Heart left ventricle (tissue), 16 donors: ENCODE measurements around the gene FAM53B. TPM values are rescaled to one million over a fixed set of nuclear protein-coding genes. Genes with fewer than 3 reads are reported as not detected.
A peak's percentile ranks its signal among the peaks of the same experiment; 100 is the strongest.

ENCODE experiments used
- ATAC-seq, 4 donors: fragments of 200-7000 bp; cut with Tn5 transposase; one replicate each; pipeline ENCODE4 v1.9.1; 2020 to 2022; ENCODE audit warnings: moderate library complexity in 4 of 4, mild to moderate bottlenecking in 3 of 4, moderate number of reproducible peaks in 1 of 4
- DNase-seq, 5 donors: peaks; one replicate each; pipeline ENCODE4 v3.0.0-alpha.2; 2020
- H3K27ac ChIP-seq, 12 donors: fragments of 200-600 bp; sonication (generic) in 4 of 12; one replicate each; pipeline versions ENCODE4 v1.5.0 to v1.8.0; 2016 to 2022; ENCODE audit warnings: mild to moderate bottlenecking in 2 of 12
- H3K27me3 ChIP-seq, 9 donors: fragments of 200-600 bp; sonication (generic) in 2 of 9; one replicate each; pipeline versions ENCODE4 v1.5.1 to v1.8.0; 2016 to 2022; ENCODE audit warnings: mild to moderate bottlenecking in 3 of 9
- H3K36me3 ChIP-seq, 9 donors: fragments of 200-600 bp; sonication (generic) in 2 of 9; one replicate each; pipeline versions ENCODE4 v1.5.0 to v1.8.0; 2018 to 2022; ENCODE audit warnings: mild to moderate bottlenecking in 2 of 9
- H3K4me1 ChIP-seq, 12 donors: fragments of 200-600 bp; sonication (generic) in 4 of 12; one replicate each; pipeline versions ENCODE4 v1.5.0 to v1.8.0; 2016 to 2022; ENCODE audit warnings: mild to moderate bottlenecking in 3 of 12
- H3K4me3 ChIP-seq, 12 donors: fragments of 200-600 bp; sonication (generic) in 4 of 12; one replicate each; pipeline versions ENCODE4 v1.5.0 to v1.8.0; 2017 to 2022; ENCODE audit warnings: mild to moderate bottlenecking in 9 of 12, moderate library complexity in 4 of 12
- H3K9me3 ChIP-seq, 12 donors: fragments of 200-600 bp; sonication (generic) in 4 of 12; one replicate each; pipeline versions ENCODE4 v1.5.0 to v1.8.0; 2016 to 2022; ENCODE audit warnings: mild to moderate bottlenecking in 1 of 12
- POLR2A ChIP-seq, 2 donors: fragments of 450-650 bp; IDR thresholded peaks; one replicate each; pipeline ENCODE4 v1.6.1; 2017; ENCODE audit warnings: antibody characterized with exemption in 2 of 2, mild to moderate bottlenecking in 2 of 2, moderate library complexity in 2 of 2
- WGBS, 4 donors: extraction: QIAGEN DNeasy Blood & Tissue Kit in 2 of 4; methylation state at CpG; one replicate each; pipeline versions ENCODE4 v1.1.5 to v1.1.7; 2013 to 2018; 5-methylcytosine and 5-hydroxymethylcytosine counted together
- intact Hi-C, 10 donors: fragments of 100-400 bp; cut with DNase I; formaldehyde crosslinking; loops; one replicate each; pipeline versions ENCODE4 v1.11.1 to v1.14.2; 2022
- polyA plus RNA-seq, 2 donors: library from polyadenylated mRNA; stranded (reverse); fragments of 200-250 nt; gene quantifications; one replicate each; pipeline ENCODE4 v1.2.3, GENCODE V29; 2013
- total RNA-seq, 9 donors: library from RNA; depleted of rRNA in 2 of 9; stranded (reverse); fragments of >200 nt in 2 of 9; fragmentation: NEBNext Ultra II Directional in 3 of 9; extraction: Animal tissue kit (Norgen Biotek cat#: 25700) in 3 of 9; gene quantifications; one replicate each; pipeline versions ENCODE4 v1.1.0 to v1.2.4, GENCODE V29; 2016 to 2023
- TF ChIP-seq, protein P1 (sequence below), 12 donors: fragments of 200-600 bp; sonication (generic) in 4 of 12; IDR thresholded peaks; one replicate each; pipeline versions ENCODE4 v1.5.0 to v1.8.0; 2018 to 2022; ENCODE audit warnings: antibody characterized with exemption in 12 of 12, mild to moderate bottlenecking in 5 of 12
- donor health status: ischemic (EF 13 %, LVEDD 7.1; RV severe dilation, severe dysfunction).
- donor health status: healthy with polysubstance abuse.
- donor health status: DM: no; HTN: yes; CAD: no.
- donor health status: DM: no; HTN: no; CAD: no.
- donor health status: ischemic (EF 25% LVEDD 6.9; RV normal size, moderate dysfunction).
- donor health status: ischemic (EF 25% LVEDD 5.7; RV mildly dilated, moderate dysfunction).
- donor health status: healthy.
- donor health status: DM: yes; HTN: yes; CAD: no.
- donor health status: ischemic (EF 35%, LVEDD 5.7; RV mildly dilated, moderate dysfunction).
- donor health status: nonischemic (EF 11% LVEDD 7.7; RV severe dilation, severe dysfunction).
- donor health status: DM: yes; HTN: yes; CAD: no.
- donor health status: PGD.
- donor health status: ischemic (EF 29% LVEDD 5.4; RV normal size, mild dysfunction).
- donor health status: nonischemic (EF 23%, LVEDD 6.1; RV moderate dilation, normal function).

The FAM53B gene
- total and polyA plus RNA-seq, 11 donors = 23.7 to 57.7 (median 35.5) TPM

DNA sequence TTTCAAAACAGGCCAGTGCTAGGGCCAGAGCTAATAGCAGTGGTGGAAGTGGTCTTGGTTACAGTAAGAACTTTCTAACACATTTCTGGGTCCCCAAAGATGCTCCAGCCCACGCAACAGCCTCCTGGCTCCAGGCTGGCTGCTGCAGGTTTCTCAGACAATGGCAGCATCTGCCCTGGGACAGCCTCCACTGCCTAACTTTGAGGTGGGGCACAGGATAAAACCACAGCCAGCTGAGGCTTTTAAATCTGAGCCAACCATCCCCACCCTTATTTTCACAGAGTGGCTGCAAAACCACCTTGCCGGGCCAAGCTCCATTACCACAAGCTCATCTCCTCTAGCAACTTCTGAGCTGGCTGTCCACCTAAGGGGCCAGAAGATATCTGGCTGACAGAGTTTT is 84.8 kb downstream of the FAM53B start:
- Histone ChIP-seq H3K27ac (peak overlapping the region in 5 of 12 donors; percentile 8 to 54 (median 27)), H3K36me3 (peaks cover 0 to 22% (median 2%) of the 10 kb centered on the region in 9 donors), H3K9me3 (no peaks in the 10 kb centered on the region), H3K4me3 (no peak overlapping the region), H3K27me3 (no peaks in the 10 kb centered on the region), H3K4me1 (peaks cover 0 to 78% (median 40%) of the 10 kb centered on the region in 12 donors)
- intact Hi-C loops = no loop called here
- TF ChIP-seq, protein P1, sequence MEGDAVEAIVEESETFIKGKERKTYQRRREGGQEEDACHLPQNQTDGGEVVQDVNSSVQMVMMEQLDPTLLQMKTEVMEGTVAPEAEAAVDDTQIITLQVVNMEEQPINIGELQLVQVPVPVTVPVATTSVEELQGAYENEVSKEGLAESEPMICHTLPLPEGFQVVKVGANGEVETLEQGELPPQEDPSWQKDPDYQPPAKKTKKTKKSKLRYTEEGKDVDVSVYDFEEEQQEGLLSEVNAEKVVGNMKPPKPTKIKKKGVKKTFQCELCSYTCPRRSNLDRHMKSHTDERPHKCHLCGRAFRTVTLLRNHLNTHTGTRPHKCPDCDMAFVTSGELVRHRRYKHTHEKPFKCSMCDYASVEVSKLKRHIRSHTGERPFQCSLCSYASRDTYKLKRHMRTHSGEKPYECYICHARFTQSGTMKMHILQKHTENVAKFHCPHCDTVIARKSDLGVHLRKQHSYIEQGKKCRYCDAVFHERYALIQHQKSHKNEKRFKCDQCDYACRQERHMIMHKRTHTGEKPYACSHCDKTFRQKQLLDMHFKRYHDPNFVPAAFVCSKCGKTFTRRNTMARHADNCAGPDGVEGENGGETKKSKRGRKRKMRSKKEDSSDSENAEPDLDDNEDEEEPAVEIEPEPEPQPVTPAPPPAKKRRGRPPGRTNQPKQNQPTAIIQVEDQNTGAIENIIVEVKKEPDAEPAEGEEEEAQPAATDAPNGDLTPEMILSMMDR (IDR thresholded peaks at IDR 0.05) = no peak
- TF ChIP-seq POLR2A (IDR thresholded peaks at IDR 0.05) = no peak
- WGBS, 4 donors = 55 to 76% (median 66%) methylated on average over 2 of the region's 2 CpGs
- DNase-seq (no peak), ATAC-seq (no peak)

DNA sequence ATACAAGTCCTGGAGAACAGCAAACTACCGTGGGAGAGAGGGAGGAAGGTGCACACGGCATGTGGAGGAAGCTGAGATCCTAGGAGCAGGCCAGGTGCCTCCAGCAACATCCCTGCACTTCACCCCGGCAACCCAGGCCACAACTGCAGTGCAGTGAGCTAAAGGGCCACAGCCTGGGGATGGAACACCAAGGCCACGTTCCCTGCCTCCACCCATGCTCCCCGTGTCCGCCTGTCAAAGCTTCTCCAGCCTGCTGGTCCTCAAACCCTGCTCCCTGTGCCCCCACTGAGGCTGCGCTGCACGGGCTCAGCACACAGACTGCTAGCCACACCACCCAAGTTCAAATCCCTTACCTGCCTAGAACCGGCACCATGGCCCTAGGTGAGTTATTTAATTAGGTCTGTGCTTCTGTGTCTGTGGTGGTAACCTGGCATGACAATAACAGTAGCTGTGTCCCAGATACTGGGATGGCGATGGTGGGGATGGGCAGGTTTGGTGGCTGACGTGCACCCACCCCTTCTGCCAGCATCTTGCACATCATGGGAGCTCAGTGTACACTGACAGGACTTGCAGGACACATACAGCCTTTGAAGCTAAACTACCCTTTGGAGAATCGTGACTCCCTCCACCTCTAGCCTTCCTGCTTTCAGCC is 85.5 kb downstream of the FAM53B start:
- H3K9me3 ChIP-seq = no peaks in the 10 kb centered on the region
- peak in 2 of 5 donors; percentile 9 to 17 for DNase-seq
- intact Hi-C loops = no loop called here
- peaks cover 2 to 78% (median 44%) of the 10 kb centered on the region in 12 donors for H3K4me1 ChIP-seq
- WGBS, 4 donors = 87 to 98% (median 92%) methylated on average over 12 of the region's 12 CpGs
- TF ChIP-seq, protein P1 (IDR thresholded peaks at IDR 0.05) = no peak
- TF ChIP-seq POLR2A (IDR thresholded peaks at IDR 0.05) = no peak
- peak overlapping the region in 7 of 12 donors; percentile 3 to 70 (median 39) for H3K27ac ChIP-seq
- peaks cover 0 to 22% (median 2%) of the 10 kb centered on the region in 9 donors for H3K36me3 ChIP-seq
- H3K27me3 ChIP-seq = no peaks in the 10 kb centered on the region
- no peak for ATAC-seq
- no peak overlapping the region for H3K4me3 ChIP-seq

DNA sequence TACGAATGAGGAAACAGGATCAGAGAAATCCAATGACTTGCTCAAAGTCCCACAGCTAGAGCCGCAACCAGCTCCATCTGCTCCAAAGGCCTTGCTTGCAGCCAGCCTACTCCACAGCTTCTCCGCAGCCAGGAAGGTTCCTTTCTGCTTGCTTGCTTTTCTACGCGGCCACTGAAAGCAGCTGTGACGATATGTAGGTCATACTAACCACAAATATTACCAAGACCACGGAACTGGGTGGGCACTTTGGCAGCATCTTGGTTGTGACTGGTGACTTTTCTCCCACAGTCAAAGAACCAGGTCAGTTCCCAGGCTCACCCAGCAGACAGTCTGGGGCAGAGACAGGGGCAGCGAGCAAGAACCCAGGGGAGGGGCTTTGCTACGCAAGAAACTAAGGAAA is 86.4 kb downstream of the FAM53B start:
- ATAC-seq = peak in 2 of 4 donors; percentile 6 to 46

DNA sequence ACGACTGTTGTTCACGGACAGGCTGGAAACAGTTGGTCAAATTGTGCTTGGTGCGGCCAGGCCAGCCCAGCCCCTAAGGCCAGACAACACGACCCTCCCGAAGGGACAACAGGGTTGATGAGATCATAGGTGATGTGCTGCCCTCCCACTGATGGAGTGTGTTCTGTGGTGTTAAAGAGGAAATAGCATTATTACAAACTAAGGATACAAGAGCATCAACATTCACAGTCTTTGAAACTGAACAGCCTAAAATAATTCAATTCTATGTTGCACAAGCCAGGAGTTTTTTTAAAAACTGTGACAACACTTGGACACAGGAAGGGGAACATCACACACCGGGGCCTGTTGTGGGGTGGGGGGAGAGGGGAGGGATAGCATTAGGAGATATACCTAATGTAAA is 87.6 kb downstream of the FAM53B start:
- no peaks in the 10 kb centered on the region for H3K27me3 ChIP-seq
- no peaks in the 10 kb centered on the region for H3K9me3 ChIP-seq
- ATAC-seq (no peak), DNase-seq (peak in 1 of 5 donors; percentile 15)
- peaks cover 21 to 84% (median 60%) of the 10 kb centered on the region in 12 donors for H3K4me1 ChIP-seq
- peaks cover 0 to 11% (median 0%) of the 10 kb centered on the region in 9 donors for H3K36me3 ChIP-seq
- TF ChIP-seq, protein P1 (IDR thresholded peaks at IDR 0.05) = no peak
- no peak for TF ChIP-seq POLR2A (IDR thresholded peaks at IDR 0.05)
- intact Hi-C loops = no loop called here
- H3K27ac ChIP-seq = no peak overlapping the region
- H3K4me3 ChIP-seq = no peak overlapping the region
- WGBS, 4 donors = 74 to 77% (median 75%) methylated on average over 6 of the region's 6 CpGs

More for the DNA sequence above, 86.4 kb downstream of the FAM53B start:
- no peak for TF ChIP-seq POLR2A (IDR thresholded peaks at IDR 0.05)
- TF ChIP-seq, protein P1 (IDR thresholded peaks at IDR 0.05) = no peak
- H3K27me3 ChIP-seq = no peaks in the 10 kb centered on the region
- intact Hi-C loops = no loop called here
- WGBS, 4 donors = 72 to 87% (median 77%) methylated on average over 9 of the region's 9 CpGs
- H3K4me3 ChIP-seq = no peak overlapping the region
- no peaks in the 10 kb centered on the region for H3K9me3 ChIP-seq
- DNase-seq = peak in 2 of 5 donors; percentile 50 to 58
- peak overlapping the region in 9 of 12 donors; percentile 4 to 70 (median 32) for H3K27ac ChIP-seq
- H3K36me3 ChIP-seq = peaks cover 0 to 17% (median 0%) of the 10 kb centered on the region in 9 donors
- peaks cover 11 to 78% (median 47%) of the 10 kb centered on the region in 12 donors for H3K4me1 ChIP-seq
